ENCODE measurements around the gene PCED1A. TPM values are rescaled to one million over a fixed set of nuclear protein-coding genes. Genes with fewer than 3 reads are reported as not detected.

PCED1A gene
- total and polyA plus RNA-seq, 2 of the 8 experiments (the other 6 are each of a cell fraction or from before 2014, with no cell fraction given): 13.4 to 18.9 TPM

- ChIA-PET POLR2A (ENCODE audit: partially characterized antibody) (no interaction called here), CTCF (ENCODE audit: partially characterized antibody) (interaction anchor here (1.2 to 1.6 kb wide), 2 partner anchors 9 to 19 kb away, joined by 3 read pairs; no protein-coding TSS in a partner anchor)
- Histone ChIP-seq H3K79me1 (ENCODE audit: low read depth, low read length) (peaks cover 4% of the 10 kb centered on the region), H2BK15ac (ENCODE audit: low read length) (no peak overlapping the region), H4K8ac (ENCODE audit: extremely low read depth, insufficient read depth, low read length) (no peak overlapping the region), H3K9me3 (ENCODE audit: insufficient read depth in 2 of 2, low read depth in 1 of 2, low read length in 1 of 2) (no peaks in the 10 kb centered on the region), H4K5ac (ENCODE audit: insufficient read length, low read depth, low read length) (no peak overlapping the region), H4K91ac (replicated peaks; ENCODE audit: insufficient read length, low read length) (no peak overlapping the region), H3K27me3 (replicated peaks in 1 of 4; ENCODE audit: control insufficient read depth in 3 of 4, extremely low read depth in 1 of 4, insufficient read depth in 3 of 4, low read length in 3 of 4) (no peaks in the 10 kb centered on the region), H2AFZ (ENCODE audit: low read length) (no peak overlapping the region), H2BK20ac (ENCODE audit: low read length) (no peak overlapping the region), H3K23me2 (ENCODE audit: low read depth, low read length) (peaks cover 2% of the 10 kb centered on the region; the same call in 1 of the 2 replicates), H3K36me3 (ENCODE audit: control insufficient read depth in 2 of 4, insufficient read depth in 4 of 4, low read length in 3 of 4) (no peaks in the 10 kb centered on the region), H3K4me2 (ENCODE audit: insufficient read depth in 1 of 2, low read depth in 2 of 2, low read length in 2 of 2) (no peak overlapping the region), H3K27ac (ENCODE audit: low read depth, low read length) (no peak overlapping the region), H3K9ac (replicated peaks in 1 of 4; ENCODE audit: extremely low read depth in 1 of 4, low read depth in 3 of 4, low read length in 3 of 4) (no peak overlapping the region), H4K20me1 (replicated peaks in 1 of 2; ENCODE audit: control insufficient read depth in 1 of 2, insufficient read depth in 2 of 2, low read length in 2 of 2) (peaks cover 3 to 7% of the 10 kb centered on the region in 2 experiments), H3K4me3 (ENCODE audit: extremely low read depth in 1 of 4, insufficient read depth in 2 of 4, low read depth in 3 of 4, low read length in 4 of 4) (no peak overlapping the region), H3K79me2 (ENCODE audit: control insufficient read depth in 1 of 2, insufficient read depth in 2 of 2, low read length in 2 of 2) (peaks cover 8 to 78% of the 10 kb centered on the region in 2 experiments), H3K14ac (ENCODE audit: insufficient read length) (no peak overlapping the region), H3K4me1 (replicated peaks in 1 of 4; ENCODE audit: control insufficient read depth in 3 of 4, insufficient read depth in 4 of 4, low read length in 3 of 4) (peaks cover 0 to 3% (median 0%) of the 10 kb centered on the region in 4 experiments; a peak in 1 of 7 replicates), H2BK12ac (ENCODE audit: low read depth, low read length) (no peak overlapping the region), H3K23ac (ENCODE audit: insufficient read length) (no peak overlapping the region), H3K18ac (ENCODE audit: extremely low read depth, low read length) (no peak overlapping the region), H2BK120ac (replicated peaks; ENCODE audit: low read depth, low read length) (no peak overlapping the region), H3K4ac (replicated peaks; ENCODE audit: insufficient read length, low read depth, low read length) (no peak overlapping the region), H2BK5ac (ENCODE audit: low read depth, low read length) (no peak overlapping the region), H2AK5ac (ENCODE audit: low read depth, low read length) (no peak overlapping the region), H3K56ac (replicated peaks; ENCODE audit: insufficient read length, low read depth, low read length) (no peak overlapping the region)
- DNase-seq (ENCODE audit: low read depth in 1 of 2, low spot score in 2 of 2) (no peak), FAIRE-seq (no peak)
- 90% methylated on average over 3 of the region's 3 CpGs; no CpG with 5 or more reads in 1 of the 2 experiments for WGBS, 2 experiments (ENCODE audit: extremely low coverage in 1 of 2, insufficient coverage in 1 of 2, insufficient read length in 1 of 2, insufficient replicate concordance in 2 of 2, low coverage in 1 of 2, low lambda C conversion rate in 2 of 2, missing lambda C conversion rate in 1 of 2)
- TF ChIP-seq SAP30 (IDR thresholded peaks at IDR 0.05; ENCODE audit: insufficient read depth, insufficient replicate concordance, low read length) (no peak), KDM4A (IDR thresholded peaks at IDR 0.05; ENCODE audit: low read depth, low read length, severe bottlenecking) (no peak), CBX8 (IDR thresholded peaks at IDR 0.05; ENCODE audit: borderline replicate concordance, low read depth, low read length) (no peak), RBBP5 (IDR thresholded peaks at IDR 0.05; ENCODE audit: borderline replicate concordance, low read depth, low read length) (no peak), HDAC2 (IDR thresholded peaks at IDR 0.05; ENCODE audit: borderline replicate concordance in 1 of 2, low read depth in 2 of 2, low read length in 2 of 2) (no peak), KDM1A (IDR thresholded peaks at IDR 0.05; ENCODE audit: borderline replicate concordance, low read length) (no peak), EZH2 (IDR thresholded peaks at IDR 0.05; ENCODE audit: low read depth, low read length, severe bottlenecking) (no peak), HDAC6 (IDR thresholded peaks at IDR 0.05; ENCODE audit: low read depth, low read length) (no peak)
- TF ChIP-seq, protein P1, sequence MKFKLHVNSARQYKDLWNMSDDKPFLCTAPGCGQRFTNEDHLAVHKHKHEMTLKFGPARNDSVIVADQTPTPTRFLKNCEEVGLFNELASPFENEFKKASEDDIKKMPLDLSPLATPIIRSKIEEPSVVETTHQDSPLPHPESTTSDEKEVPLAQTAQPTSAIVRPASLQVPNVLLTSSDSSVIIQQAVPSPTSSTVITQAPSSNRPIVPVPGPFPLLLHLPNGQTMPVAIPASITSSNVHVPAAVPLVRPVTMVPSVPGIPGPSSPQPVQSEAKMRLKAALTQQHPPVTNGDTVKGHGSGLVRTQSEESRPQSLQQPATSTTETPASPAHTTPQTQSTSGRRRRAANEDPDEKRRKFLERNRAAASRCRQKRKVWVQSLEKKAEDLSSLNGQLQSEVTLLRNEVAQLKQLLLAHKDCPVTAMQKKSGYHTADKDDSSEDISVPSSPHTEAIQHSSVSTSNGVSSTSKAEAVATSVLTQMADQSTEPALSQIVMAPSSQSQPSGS (IDR thresholded peaks at IDR 0.05; ENCODE audit: low read length): no peak
Measured at GRCh38 chr20:2883726-2884637, 43.5 kb upstream of the PCED1A start.

Data from H1 (cell line).